ENCODE measurements around the gene EFEMP2. TPM values are rescaled to one million over a fixed set of nuclear protein-coding genes. Genes with fewer than 3 reads are reported as not detected.

Gene EFEMP2
- total and polyA plus RNA-seq, 2 experiments from 2014 or later: 7.4 to 9.4 TPM

- Histone ChIP-seq H3F3A (replicated peaks; ENCODE audit: low read depth) (no peaks in the 10 kb centered on the region; the same call in 1 of the 2 replicates), H2AFZ (no peak overlapping the region), H4K20me1 (replicated peaks; ENCODE audit: insufficient read depth) (no peaks in the 10 kb centered on the region; the same call in 1 of the 2 replicates), H3K36me3 (ENCODE audit: insufficient read depth) (no peaks in the 10 kb centered on the region), H3K4me1 (ENCODE audit: insufficient read depth) (no peaks in the 10 kb centered on the region; the same call in 1 of the 2 replicates), H3K9me2 (ENCODE audit: insufficient read depth) (no peaks in the 10 kb centered on the region), H3K27me3 (ENCODE audit: insufficient read depth) (no peaks in the 10 kb centered on the region), H3K27ac (ENCODE audit: low read depth) (no peak overlapping the region), H3K4me2 (no peak overlapping the region), H3K79me2 (replicated peaks; ENCODE audit: insufficient read depth) (no peaks in the 10 kb centered on the region), H3K4me3 (no peak overlapping the region)
- DNase-seq (ENCODE audit: low spot score): no peak
- Mint-ChIP-seq H3K27ac (no peak overlapping the region), H3K36me3 (ENCODE audit: low read depth) (no peaks in the 10 kb centered on the region), H3K4me3 (no peak overlapping the region), H3K4me1 (no peaks in the 10 kb centered on the region), H3K27me3 (ENCODE audit: insufficient read depth, low read depth, poor library complexity) (peaks cover 7% of the 10 kb centered on the region), H3K9me3 (no peaks in the 10 kb centered on the region)
- ATAC-seq: no peak
- TF ChIP-seq EZH2phosphoT487 (IDR thresholded peaks at IDR 0.05; ENCODE audit: unreplicated experiment) (no peak), POLR2AphosphoS5 (IDR thresholded peaks at IDR 0.05; ENCODE audit: low read depth) (no peak), ZNF331 (CRISPR knock-in tag; IDR thresholded peaks at IDR 0.05; ENCODE audit: low read depth) (no peak), STAT1 (IDR thresholded peaks at IDR 0.05; ENCODE audit: unreplicated experiment) (no peak)
Observed at GRCh38 chr11:65844231-65844872, 28.2 kb downstream of the EFEMP2 start.

DNA sequence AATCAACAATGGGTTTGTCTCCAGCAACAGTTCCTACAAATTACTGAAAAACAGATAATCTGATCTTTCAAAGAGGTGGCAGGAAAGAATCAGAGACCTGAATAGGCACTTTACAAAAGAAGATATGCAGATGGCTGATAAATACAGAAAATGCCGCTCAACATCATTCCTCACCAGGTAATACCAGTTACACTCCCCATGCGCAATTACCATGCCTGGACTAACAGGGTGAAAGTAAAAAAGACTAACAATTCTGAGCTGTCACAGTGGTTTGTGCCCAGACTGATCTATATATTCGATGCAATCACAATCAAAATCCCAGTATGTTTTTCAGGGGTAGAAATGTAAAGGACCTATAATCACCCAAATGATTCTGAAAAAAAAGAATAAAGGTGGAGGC lies 28.8 kb downstream of the EFEMP2 start:
- no peak overlapping the region for H3K4me3 Mint-ChIP-seq
- no peaks in the 10 kb centered on the region for H3K4me1 ChIP-seq (ENCODE audit: insufficient read depth)
- no peak overlapping the region for H3K4me3 ChIP-seq
- TF ChIP-seq ZNF462 (CRISPR knock-in tag; IDR thresholded peaks at IDR 0.05) (no peak), JUNB (IDR thresholded peaks at IDR 0.05; ENCODE audit: unreplicated experiment) (no peak), ZNF331 (CRISPR knock-in tag; IDR thresholded peaks at IDR 0.05; ENCODE audit: low read depth) (no peak), EZH2phosphoT487 (IDR thresholded peaks at IDR 0.05; ENCODE audit: unreplicated experiment) (no peak), STAT1 (IDR thresholded peaks at IDR 0.05; ENCODE audit: unreplicated experiment) (no peak), NANOG (IDR thresholded peaks at IDR 0.05; ENCODE audit: borderline replicate concordance) (no peak)
- TF ChIP-seq, protein P1, sequence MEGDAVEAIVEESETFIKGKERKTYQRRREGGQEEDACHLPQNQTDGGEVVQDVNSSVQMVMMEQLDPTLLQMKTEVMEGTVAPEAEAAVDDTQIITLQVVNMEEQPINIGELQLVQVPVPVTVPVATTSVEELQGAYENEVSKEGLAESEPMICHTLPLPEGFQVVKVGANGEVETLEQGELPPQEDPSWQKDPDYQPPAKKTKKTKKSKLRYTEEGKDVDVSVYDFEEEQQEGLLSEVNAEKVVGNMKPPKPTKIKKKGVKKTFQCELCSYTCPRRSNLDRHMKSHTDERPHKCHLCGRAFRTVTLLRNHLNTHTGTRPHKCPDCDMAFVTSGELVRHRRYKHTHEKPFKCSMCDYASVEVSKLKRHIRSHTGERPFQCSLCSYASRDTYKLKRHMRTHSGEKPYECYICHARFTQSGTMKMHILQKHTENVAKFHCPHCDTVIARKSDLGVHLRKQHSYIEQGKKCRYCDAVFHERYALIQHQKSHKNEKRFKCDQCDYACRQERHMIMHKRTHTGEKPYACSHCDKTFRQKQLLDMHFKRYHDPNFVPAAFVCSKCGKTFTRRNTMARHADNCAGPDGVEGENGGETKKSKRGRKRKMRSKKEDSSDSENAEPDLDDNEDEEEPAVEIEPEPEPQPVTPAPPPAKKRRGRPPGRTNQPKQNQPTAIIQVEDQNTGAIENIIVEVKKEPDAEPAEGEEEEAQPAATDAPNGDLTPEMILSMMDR (conservative IDR thresholded peaks at IDR 0.05; ENCODE audit: low read depth in 2 of 2): no peak
- H3K27ac ChIP-seq (ENCODE audit: low read depth): no peak overlapping the region
- ATAC-seq: no peak
- H3K4me1 Mint-ChIP-seq: no peaks in the 10 kb centered on the region
- no peaks in the 10 kb centered on the region; the same call in 1 of the 2 replicates for H3F3A ChIP-seq (replicated peaks; ENCODE audit: low read depth)
- no peaks in the 10 kb centered on the region for H3K36me3 Mint-ChIP-seq (ENCODE audit: low read depth)
- no peak overlapping the region for H3K27ac Mint-ChIP-seq
- H3K9me3 Mint-ChIP-seq: no peaks in the 10 kb centered on the region
- no peaks in the 10 kb centered on the region for H3K79me2 ChIP-seq (replicated peaks; ENCODE audit: insufficient read depth)
- H2AFZ ChIP-seq: no peak overlapping the region
- H3K36me3 ChIP-seq (ENCODE audit: insufficient read depth): no peaks in the 10 kb centered on the region
- H3K4me2 ChIP-seq: no peak overlapping the region
- H4K20me1 ChIP-seq (replicated peaks; ENCODE audit: insufficient read depth): no peaks in the 10 kb centered on the region; the same call in 1 of the 2 replicates
- DNase-seq (ENCODE audit: low spot score): no peak
- H3K9me2 ChIP-seq (ENCODE audit: insufficient read depth): no peaks in the 10 kb centered on the region
- no peaks in the 10 kb centered on the region for H3K27me3 ChIP-seq (ENCODE audit: insufficient read depth)
- peaks cover 7% of the 10 kb centered on the region for H3K27me3 Mint-ChIP-seq (ENCODE audit: insufficient read depth, low read depth, poor library complexity)

Measured in GM23338 (cell line).